ENCODE data around the gene A4GALT. TPM values are rescaled to one million over a fixed set of nuclear protein-coding genes. Genes with fewer than 3 reads are reported as not detected.
"Not testable (repeated sequence)": the region's sequence is repeated elsewhere in the genome, so short reads cannot be mapped to it uniquely, and the experiment has no call there.

The A4GALT gene
- total and polyA plus RNA-seq, 2 donors, result 10.7 to 71.2 TPM

DNA sequence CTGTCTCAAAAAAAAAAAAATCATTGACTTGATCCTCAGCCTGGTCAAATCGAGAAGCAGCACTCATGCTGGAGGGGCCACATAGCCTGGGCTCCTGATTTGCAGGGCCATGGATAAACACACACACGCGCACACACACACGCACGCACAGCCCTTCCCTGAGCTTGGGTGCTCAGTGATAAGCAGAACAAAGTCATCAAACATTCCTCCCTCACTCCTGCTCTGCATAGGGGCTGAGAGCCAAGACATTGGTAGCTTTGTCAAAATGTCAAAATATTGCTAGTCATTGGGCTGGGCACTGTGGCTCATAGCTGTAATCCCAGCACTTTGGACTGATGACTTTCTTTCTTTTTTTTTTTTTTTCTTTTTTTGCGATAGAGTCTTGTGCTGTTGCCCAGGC lies 34.0 kb upstream of the A4GALT start:
- no peak for DNase-seq (ENCODE audit: extremely low spot score)
- Histone ChIP-seq H3K27ac (ENCODE audit: low read depth) (no peak overlapping the region), H3K36me3 (ENCODE audit: insufficient read depth) (no peaks in the 10 kb centered on the region)

DNA sequence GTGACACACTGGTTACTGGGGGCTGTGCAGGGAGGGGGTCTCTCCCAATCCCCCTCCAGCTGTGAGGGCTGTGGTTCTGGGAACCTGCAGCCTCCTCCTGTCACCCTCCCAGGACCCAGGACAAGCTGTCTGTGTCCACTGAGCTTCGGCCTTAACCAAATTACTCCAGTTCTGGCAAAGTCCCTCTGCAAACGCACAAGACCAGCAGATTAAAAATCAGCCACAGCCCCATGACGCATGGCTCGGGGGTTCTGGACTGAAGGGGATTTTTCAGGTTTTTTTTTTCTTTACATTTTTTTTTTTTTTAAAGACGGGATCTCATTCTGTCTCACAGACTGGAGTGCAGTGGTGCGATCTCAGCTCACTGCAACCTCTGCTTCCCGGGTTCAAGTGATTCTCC lies 32.2 kb upstream of the A4GALT start:
- no peaks in the 10 kb centered on the region for H3K4me1 ChIP-seq (ENCODE audit: insufficient read depth)
- no peaks in the 10 kb centered on the region for H3K36me3 ChIP-seq (ENCODE audit: insufficient read depth)
- WGBS, result 87% methylated on average over 7 of the region's 7 CpGs
- no peak overlapping the region for H3K4me3 ChIP-seq (ENCODE audit: low read depth, low read length)
- H3K27ac ChIP-seq (ENCODE audit: low read depth), result no peak overlapping the region
- DNase-seq (ENCODE audit: extremely low spot score), result no peak

More for the DNA sequence above, 34.0 kb upstream of the A4GALT start:
- H3K4me3 ChIP-seq (ENCODE audit: low read depth, low read length), result no peak overlapping the region
- 75% methylated on average over 6 of the region's 6 CpGs for WGBS
- no peaks in the 10 kb centered on the region for H3K4me1 ChIP-seq (ENCODE audit: insufficient read depth)

DNA sequence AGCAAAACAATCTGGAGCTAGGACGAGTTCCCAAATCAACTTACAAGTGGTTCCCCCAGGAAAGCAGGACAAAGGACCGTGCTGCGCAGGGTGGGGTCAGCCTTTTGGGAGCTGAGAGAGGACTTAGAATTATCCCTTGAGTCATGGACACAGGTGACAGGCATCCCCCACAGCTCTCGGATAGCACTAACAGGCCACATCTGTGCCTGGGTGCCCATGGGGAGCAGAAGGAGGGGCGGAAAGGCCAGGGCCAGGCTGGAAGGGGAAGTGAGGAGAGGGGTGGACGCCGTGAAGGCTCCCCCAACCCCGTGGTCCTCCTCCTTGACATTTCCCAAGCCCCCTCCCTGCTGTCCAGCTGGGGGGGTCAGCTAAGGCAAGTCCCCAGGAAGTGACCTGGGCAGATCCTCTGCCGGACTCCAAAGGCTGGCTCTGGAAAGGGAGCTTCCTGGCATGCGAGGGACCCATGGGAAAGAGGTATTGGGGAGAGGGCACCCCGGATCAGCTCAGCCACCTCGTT lies 31.6 kb upstream of the A4GALT start:
- no peak overlapping the region for H3K27ac ChIP-seq (ENCODE audit: low read depth)
- no peaks in the 10 kb centered on the region for H3K4me1 ChIP-seq (ENCODE audit: insufficient read depth)
- H3K36me3 ChIP-seq (ENCODE audit: insufficient read depth), result no peaks in the 10 kb centered on the region
- WGBS, result 56% methylated on average over 12 of the region's 12 CpGs
- no peak for DNase-seq (ENCODE audit: extremely low spot score)
- no peak overlapping the region for H3K4me3 ChIP-seq (ENCODE audit: low read depth, low read length)

DNA sequence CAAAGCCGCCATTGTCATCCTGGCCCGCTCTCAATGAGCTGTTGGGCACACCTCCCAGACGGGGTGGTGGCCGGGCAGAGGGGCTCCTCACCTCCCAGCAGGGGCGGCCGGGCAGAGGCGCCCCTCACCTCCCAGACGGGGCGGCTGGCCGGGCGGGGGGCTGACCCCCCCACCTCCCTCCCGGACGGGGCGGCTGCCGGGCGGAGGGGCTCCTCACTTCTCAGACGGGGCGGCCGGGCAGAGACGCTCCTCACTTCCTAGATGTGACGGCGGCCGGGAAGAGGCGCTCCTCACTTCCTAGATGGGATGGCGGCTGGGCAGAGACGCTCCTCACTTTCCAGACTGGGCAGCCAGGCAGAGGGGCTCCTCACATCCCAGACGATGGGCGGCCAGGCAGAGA lies 29.8 kb upstream of the A4GALT start:
- WGBS, result 90% methylated on average over 20 of the region's 28 CpGs
- not testable (repeated sequence) for H3K4me1 ChIP-seq (ENCODE audit: insufficient read depth); H3K27ac ChIP-seq (ENCODE audit: low read depth); H3K36me3 ChIP-seq (ENCODE audit: insufficient read depth); H3K4me3 ChIP-seq (ENCODE audit: low read depth, low read length); DNase-seq (ENCODE audit: extremely low spot score)

DNA sequence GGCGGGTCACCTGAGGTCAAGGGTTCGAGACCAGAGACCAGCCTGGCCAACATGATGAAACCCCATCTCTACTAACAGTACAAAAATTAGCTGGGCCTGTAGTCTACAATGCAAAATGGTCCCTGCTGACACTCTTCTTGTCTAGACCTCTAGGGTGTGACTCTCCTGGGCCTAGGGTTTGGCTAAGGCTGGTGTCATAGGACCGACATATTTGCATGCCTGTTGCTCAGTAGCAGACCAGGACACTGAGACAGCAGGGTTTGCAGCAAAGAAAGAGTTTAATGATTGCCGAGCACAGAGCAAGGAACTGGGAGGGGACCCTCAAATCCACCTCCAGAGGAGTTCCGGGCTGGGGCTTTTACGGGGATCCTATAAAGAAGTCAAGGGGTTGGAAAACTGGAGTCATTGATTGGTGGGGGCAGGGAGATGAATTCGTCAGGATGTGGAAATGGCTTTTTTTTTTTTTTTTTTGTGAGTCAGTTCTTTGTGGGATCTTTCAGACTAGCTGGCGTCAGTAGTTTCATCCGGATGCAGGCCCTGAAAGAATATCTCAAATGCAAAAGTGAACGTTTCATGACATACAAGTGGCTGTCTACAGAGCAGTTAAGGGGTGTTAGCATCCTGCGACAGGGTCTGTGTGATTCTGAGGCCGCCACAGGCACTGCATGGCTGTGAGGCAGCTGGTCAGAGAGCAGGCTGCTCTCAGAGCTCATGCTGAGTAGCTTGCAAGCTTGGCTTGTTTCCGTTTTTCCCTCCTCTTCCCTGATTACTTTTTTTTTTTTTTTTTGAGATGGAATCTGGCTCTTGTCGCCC lies 27.2 kb upstream of the A4GALT start:
- Histone ChIP-seq H3K4me1 (ENCODE audit: insufficient read depth) (no peaks in the 10 kb centered on the region), H3K4me3 (ENCODE audit: low read depth, low read length) (no peak overlapping the region)
- 51% methylated on average over 14 of the region's 14 CpGs for WGBS

DNA sequence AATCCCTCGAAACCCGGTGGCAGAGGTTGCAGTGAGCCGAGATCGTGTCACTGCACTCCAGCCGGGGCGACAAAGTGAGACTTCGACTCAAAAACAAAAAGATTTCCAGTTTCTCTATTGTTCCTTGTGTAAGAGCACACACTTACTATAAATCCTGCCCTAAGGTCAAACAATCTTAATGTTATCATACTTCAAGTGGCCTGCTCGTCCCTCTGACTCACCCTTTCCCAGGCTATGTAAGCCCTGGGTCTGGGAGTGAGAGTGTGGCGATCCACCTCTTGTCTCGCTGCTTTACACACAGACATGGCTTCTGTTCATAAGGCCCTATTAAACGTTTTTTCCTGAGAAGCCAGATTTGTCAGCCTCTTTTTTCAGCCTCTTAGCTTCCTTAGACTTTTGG lies 24.4 kb upstream of the A4GALT start:
- no peaks in the 10 kb centered on the region for H3K36me3 ChIP-seq (ENCODE audit: insufficient read depth)
- DNase-seq (ENCODE audit: extremely low spot score), result no peak
- no peaks in the 10 kb centered on the region for H3K4me1 ChIP-seq (ENCODE audit: insufficient read depth)
- no peak overlapping the region for H3K27ac ChIP-seq (ENCODE audit: low read depth)
- 76% methylated on average over 11 of the region's 11 CpGs for WGBS
- H3K4me3 ChIP-seq (ENCODE audit: low read depth, low read length), result no peak overlapping the region

More for the DNA sequence above, 27.2 kb upstream of the A4GALT start:
- no peak for DNase-seq (ENCODE audit: extremely low spot score)
- H3K36me3 ChIP-seq (ENCODE audit: insufficient read depth), result no peaks in the 10 kb centered on the region
- peak overlapping the region; percentile 69 for H3K27ac ChIP-seq (ENCODE audit: low read depth)

DNA sequence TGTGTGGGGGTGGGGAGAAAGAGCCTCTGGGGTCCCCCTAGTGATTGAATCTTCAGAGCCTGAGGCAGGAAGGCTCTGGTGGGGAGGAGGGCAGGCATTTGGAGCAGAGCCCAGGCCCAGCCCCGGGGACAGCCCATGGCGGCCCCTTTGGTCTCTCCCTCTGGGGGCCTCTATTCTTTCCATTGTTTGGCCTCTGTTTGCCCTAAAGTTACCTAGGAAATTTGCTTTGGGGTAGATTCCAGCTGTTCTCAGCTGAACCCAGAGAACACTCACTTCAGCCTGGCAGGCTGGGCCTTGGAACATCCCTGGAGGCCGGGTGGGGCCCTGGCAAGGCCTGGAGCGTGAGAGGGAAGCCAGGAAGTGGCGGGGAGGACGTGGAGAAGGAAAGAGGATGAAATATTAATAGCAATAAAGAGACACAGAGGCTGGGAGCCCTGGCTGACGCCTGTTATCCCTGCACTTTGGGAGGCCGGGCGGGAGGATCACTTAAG lies 22.9 kb upstream of the A4GALT start:
- peak; percentile 64 for DNase-seq (ENCODE audit: extremely low spot score)
- H3K4me3 ChIP-seq (ENCODE audit: low read depth, low read length), result no peak overlapping the region
- no peaks in the 10 kb centered on the region for H3K36me3 ChIP-seq (ENCODE audit: insufficient read depth)
- no peaks in the 10 kb centered on the region for H3K4me1 ChIP-seq (ENCODE audit: insufficient read depth)
- 15% methylated on average over 9 of the region's 9 CpGs for WGBS
- H3K27ac ChIP-seq (ENCODE audit: low read depth), result peak overlapping the region; percentile 60

DNA sequence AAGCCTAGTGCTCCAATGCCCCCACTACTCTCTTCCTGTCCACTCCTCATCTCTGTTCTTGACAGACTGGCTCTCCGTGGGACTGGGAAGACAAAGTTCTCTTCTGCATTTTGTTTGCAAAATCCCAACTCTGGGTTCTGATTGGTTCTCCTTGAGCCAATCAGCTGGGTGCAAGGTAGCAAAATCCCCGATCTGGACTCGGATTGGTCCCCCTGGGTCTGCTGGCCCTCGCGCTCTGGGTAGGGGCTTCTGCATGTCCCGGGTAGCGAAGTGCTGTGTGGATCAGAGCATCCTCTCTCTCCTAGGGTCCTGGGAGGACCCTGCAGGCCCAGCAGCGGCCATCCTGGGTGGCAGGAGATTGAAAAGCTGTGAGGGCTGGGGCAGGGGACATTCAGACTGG lies 22.3 kb upstream of the A4GALT start:
- Histone ChIP-seq H3K36me3 (ENCODE audit: insufficient read depth) (no peaks in the 10 kb centered on the region), H3K4me1 (ENCODE audit: insufficient read depth) (no peaks in the 10 kb centered on the region), H3K4me3 (ENCODE audit: low read depth, low read length) (no peak overlapping the region), H3K27ac (ENCODE audit: low read depth) (peak overlapping the region; percentile 53)
- WGBS, result 52% methylated on average over 8 of the region's 8 CpGs
- DNase-seq (ENCODE audit: extremely low spot score), result no peak

DNA sequence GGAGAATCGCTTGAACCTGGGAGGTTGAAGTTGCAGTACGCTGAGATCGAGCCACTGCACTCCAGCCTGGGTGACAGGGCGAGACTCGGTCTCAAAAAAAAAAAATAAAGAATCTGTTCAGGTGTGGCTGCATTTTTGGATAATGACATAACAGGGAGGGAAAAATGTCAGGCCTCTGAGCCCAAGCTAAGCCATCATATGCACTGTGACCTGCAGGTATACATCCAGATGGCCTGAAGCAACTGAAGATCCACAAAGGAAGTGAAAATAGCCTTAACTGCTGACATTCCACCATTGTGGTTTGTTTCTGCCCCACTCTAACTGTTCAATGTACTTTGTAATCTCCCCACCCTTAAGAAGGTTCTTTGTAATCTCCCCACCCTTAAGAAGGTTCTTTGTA lies 19.6 kb upstream of the A4GALT start:
- H3K27ac ChIP-seq (ENCODE audit: low read depth); DNase-seq (ENCODE audit: extremely low spot score); H3K36me3 ChIP-seq (ENCODE audit: insufficient read depth); H3K4me1 ChIP-seq (ENCODE audit: insufficient read depth); H3K4me3 ChIP-seq (ENCODE audit: low read depth, low read length): not testable (repeated sequence)
- 88% methylated on average over 5 of the region's 5 CpGs for WGBS

DNA sequence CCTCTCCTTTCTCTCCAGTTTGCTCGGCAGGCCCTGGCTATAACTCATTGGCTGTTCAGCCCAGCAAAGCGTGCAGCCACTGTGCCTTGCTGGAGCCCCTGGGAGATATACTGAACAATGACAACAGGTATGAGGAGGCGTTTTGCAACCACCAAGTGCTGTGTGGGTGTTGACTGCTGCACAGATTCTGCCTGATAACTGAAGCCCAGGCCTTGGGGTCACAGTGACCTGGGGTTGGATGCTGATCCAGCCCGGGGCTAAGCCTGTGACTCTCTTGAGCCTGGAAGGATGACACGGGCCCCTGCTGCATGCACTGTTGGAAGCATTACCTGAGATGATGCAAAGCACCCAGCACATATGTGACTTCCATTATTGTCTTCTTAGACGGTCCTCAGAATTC lies 13.7 kb upstream of the A4GALT start:
- H3K4me1 ChIP-seq (ENCODE audit: insufficient read depth), result no peaks in the 10 kb centered on the region
- no peak overlapping the region for H3K27ac ChIP-seq (ENCODE audit: low read depth)
- DNase-seq (ENCODE audit: extremely low spot score), result no peak
- H3K36me3 ChIP-seq (ENCODE audit: insufficient read depth), result no peaks in the 10 kb centered on the region
- WGBS, result 75% methylated on average over 6 of the region's 6 CpGs
- H3K4me3 ChIP-seq (ENCODE audit: low read depth, low read length), result no peak overlapping the region

DNA sequence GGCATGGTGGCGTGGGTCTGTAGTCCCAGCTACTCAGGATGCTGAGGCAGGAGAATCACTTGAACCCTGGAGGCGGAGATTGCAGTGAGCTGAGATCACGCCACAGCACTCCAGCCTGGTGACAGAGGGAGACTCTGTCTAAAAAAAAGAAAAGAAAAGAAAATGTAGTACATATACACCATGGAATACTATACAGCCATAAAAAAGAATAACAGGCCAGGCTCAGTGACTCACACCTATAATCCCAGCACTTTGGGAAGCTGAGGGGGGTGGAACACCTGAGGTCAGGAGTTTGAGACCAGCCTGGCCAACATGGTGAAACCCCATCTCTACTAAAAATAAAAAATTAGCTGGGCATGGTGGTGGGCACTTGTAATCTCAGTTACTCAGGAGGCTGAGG lies 12.7 kb upstream of the A4GALT start:
- WGBS, result 93% methylated on average over 3 of the region's 3 CpGs
- not testable (repeated sequence) for DNase-seq (ENCODE audit: extremely low spot score); H3K4me3 ChIP-seq (ENCODE audit: low read depth, low read length); H3K4me1 ChIP-seq (ENCODE audit: insufficient read depth); H3K27ac ChIP-seq (ENCODE audit: low read depth); H3K36me3 ChIP-seq (ENCODE audit: insufficient read depth)

DNA sequence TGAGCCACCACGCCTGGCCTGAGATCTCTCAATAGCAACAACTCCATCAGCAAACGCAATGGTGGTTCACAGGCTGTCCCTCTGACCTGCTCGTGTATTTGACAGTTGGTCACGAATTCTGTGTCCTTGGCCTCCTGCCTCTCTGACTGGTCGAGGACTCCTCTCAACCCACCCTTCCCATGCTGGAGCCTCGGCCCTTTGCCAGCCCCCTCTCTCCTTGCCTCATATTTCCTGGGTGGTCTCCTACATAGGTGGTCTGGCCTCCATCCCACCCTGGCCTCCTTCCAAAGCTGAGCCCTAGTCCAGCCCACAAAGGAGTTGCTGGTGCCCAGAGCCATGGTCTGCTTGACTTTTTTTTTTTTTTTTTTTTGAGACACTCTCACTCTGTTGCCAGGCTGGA lies 11.4 kb upstream of the A4GALT start:
- DNase-seq (ENCODE audit: extremely low spot score), result no peak
- no peak overlapping the region for H3K4me3 ChIP-seq (ENCODE audit: low read depth, low read length)
- WGBS, result 63% methylated on average over 6 of the region's 6 CpGs
- H3K36me3 ChIP-seq (ENCODE audit: insufficient read depth), result no peaks in the 10 kb centered on the region
- no peaks in the 10 kb centered on the region for H3K4me1 ChIP-seq (ENCODE audit: insufficient read depth)
- no peak overlapping the region for H3K27ac ChIP-seq (ENCODE audit: low read depth)

DNA sequence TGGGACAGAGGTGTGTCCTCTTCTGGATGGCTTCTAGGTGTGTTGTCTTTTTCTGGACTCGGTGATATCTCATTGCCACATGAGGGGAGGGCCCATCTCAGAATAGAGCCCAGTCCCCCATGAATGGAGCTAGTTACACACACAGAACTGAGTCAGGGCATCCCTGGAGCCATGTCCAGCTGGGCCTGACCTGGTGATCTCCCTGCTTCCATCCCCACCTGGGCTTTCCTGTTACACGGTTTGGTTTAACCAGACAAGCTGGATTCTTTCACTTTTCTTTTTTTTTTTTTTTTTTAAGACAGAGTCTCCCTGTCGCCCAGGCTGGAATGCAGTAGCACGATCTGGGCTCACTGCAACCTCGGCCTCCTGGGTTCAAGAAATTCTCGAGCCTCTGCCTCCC lies 6.1 kb upstream of the A4GALT start:
- Histone ChIP-seq H3K4me3 (ENCODE audit: low read depth, low read length) (no peak overlapping the region), H3K36me3 (ENCODE audit: insufficient read depth) (no peaks in the 10 kb centered on the region), H3K27ac (ENCODE audit: low read depth) (no peak overlapping the region), H3K4me1 (ENCODE audit: insufficient read depth) (no peaks in the 10 kb centered on the region)
- 88% methylated on average over 6 of the region's 6 CpGs for WGBS
- no peak for DNase-seq (ENCODE audit: extremely low spot score)

DNA sequence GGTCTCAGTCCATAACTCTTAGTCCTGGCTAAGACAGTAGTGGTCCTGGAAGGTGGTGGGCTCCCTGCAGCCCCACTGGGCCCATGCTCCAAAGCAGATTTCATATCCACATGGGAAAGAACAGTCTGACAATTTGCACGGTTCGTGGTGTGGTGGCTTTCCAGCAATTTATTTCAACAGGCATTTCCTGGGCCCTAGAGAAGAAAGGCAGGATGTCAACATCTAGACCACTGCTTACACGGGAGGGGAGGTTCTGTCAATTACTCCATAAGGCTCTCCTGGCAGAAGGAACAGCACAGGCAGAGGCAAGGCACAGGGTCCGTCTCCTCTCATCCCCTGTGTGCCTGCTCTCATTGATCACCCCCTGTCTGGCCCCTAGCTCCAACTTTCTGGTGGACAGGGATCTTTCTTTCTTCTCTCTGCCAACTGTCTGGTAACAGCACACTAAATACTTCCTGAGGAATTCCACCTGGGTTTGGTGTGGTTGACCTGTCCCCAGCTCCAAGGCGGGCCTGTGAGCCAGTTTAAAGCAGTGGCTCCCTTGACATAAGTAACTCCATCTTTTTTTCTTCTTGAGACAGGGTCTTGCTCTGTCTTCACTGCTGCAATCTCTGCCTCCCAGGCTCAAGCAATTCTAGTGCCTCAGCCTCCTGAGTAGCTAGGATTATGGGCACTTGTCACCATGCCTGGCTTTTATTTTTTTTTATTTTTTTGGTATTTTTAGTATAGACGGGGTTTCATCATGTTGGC lies 5.1 kb upstream of the A4GALT start:
- Histone ChIP-seq H3K36me3 (ENCODE audit: insufficient read depth) (no peaks in the 10 kb centered on the region), H3K4me3 (ENCODE audit: low read depth, low read length) (no peak overlapping the region), H3K4me1 (ENCODE audit: insufficient read depth) (no peaks in the 10 kb centered on the region), H3K27ac (ENCODE audit: low read depth) (no peak overlapping the region)
- DNase-seq (ENCODE audit: extremely low spot score), result no peak
- WGBS, result 81% methylated on average over 6 of the region's 6 CpGs
